ENCODE data around the gene DPYSL5.

DPYSL5 gene

GRCh38 chr2:26916128-26916692 lies 68.3 kb downstream of the DPYSL5 start:
- Histone ChIP-seq H4K20me1 (ENCODE audit: insufficient read depth, low read length) (no peaks in the 10 kb centered on the region), H3K9me2 (ENCODE audit: low read depth, low read length) (no peaks in the 10 kb centered on the region), H3K27me3 (ENCODE audit: insufficient read depth, low read length) (peaks cover 2% of the 10 kb centered on the region; the same call in 1 of the 2 replicates), H3K36me3 (ENCODE audit: insufficient read depth, low read length) (no peaks in the 10 kb centered on the region), H3K4me1 (ENCODE audit: insufficient read depth, low read length, severe bottlenecking) (no peaks in the 10 kb centered on the region), H3K9ac (ENCODE audit: low read length) (no peak overlapping the region), H3K79me2 (ENCODE audit: insufficient read depth, low read length) (no peaks in the 10 kb centered on the region), H3K9me3 (ENCODE audit: low read length) (no peaks in the 10 kb centered on the region), H3F3A (ENCODE audit: insufficient read depth, low read length) (no peaks in the 10 kb centered on the region), H3K4me3 (ENCODE audit: low read depth, low read length, poor library complexity, severe bottlenecking) (no peak overlapping the region), H3K27ac (ENCODE audit: low read depth, low read length, poor library complexity, severe bottlenecking) (no peak overlapping the region), H3K4me2 (ENCODE audit: low read length) (no peak overlapping the region), H2AFZ (ENCODE audit: low read length) (no peak overlapping the region)
- no peak for TF ChIP-seq EZH2 (IDR thresholded peaks at IDR 0.05; ENCODE audit: borderline replicate concordance, low read length)
- TF ChIP-seq, protein P1, sequence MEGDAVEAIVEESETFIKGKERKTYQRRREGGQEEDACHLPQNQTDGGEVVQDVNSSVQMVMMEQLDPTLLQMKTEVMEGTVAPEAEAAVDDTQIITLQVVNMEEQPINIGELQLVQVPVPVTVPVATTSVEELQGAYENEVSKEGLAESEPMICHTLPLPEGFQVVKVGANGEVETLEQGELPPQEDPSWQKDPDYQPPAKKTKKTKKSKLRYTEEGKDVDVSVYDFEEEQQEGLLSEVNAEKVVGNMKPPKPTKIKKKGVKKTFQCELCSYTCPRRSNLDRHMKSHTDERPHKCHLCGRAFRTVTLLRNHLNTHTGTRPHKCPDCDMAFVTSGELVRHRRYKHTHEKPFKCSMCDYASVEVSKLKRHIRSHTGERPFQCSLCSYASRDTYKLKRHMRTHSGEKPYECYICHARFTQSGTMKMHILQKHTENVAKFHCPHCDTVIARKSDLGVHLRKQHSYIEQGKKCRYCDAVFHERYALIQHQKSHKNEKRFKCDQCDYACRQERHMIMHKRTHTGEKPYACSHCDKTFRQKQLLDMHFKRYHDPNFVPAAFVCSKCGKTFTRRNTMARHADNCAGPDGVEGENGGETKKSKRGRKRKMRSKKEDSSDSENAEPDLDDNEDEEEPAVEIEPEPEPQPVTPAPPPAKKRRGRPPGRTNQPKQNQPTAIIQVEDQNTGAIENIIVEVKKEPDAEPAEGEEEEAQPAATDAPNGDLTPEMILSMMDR (IDR thresholded peaks at IDR 0.05; ENCODE audit: low read length) = no peak

DNA sequence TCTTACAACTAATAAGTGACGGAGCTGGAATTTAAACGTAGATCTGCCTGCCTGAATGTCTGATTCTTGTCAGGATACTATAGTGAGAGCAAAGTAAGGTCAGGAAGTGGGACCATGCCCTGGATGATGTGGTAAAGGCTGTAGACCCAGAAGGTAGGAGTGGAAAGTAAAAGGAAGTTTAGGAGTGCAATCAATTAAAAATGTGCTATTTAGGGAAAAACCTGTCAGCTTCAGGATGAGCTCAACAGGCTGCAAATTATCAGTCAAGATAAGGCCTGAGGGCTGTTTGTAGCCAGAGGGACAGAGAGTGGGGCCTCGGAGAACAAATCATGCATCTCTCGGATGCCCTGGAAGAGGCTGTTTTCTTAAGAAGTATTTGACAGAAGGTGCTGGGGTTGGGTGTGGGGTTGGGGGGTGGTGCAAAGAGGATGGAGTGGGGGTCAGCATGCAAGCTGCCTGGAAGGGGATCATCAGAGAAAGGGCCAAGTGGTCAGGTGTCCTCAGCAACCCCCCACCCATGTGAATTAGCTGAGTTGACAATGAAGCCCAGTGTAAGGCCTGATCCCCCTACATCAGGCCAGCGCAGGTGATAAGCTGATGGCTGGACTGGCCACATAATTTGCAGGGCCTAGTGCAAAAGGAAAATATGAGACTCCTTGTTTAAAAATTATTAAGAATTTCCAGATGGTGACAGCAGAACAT lies 69.4 kb downstream of the DPYSL5 start:
- Histone ChIP-seq H3K9me2 (ENCODE audit: low read depth, low read length) (no peaks in the 10 kb centered on the region), H3K9ac (ENCODE audit: low read length) (no peak overlapping the region), H3K4me1 (ENCODE audit: insufficient read depth, low read length, severe bottlenecking) (no peaks in the 10 kb centered on the region), H3K36me3 (ENCODE audit: insufficient read depth, low read length) (no peaks in the 10 kb centered on the region), H3K27ac (ENCODE audit: low read depth, low read length, poor library complexity, severe bottlenecking) (no peak overlapping the region), H2AFZ (ENCODE audit: low read length) (no peak overlapping the region), H3K9me3 (ENCODE audit: low read length) (no peaks in the 10 kb centered on the region), H3F3A (ENCODE audit: insufficient read depth, low read length) (no peaks in the 10 kb centered on the region), H3K79me2 (ENCODE audit: insufficient read depth, low read length) (no peaks in the 10 kb centered on the region), H3K4me3 (ENCODE audit: low read depth, low read length, poor library complexity, severe bottlenecking) (no peak overlapping the region), H4K20me1 (ENCODE audit: insufficient read depth, low read length) (no peaks in the 10 kb centered on the region), H3K4me2 (ENCODE audit: low read length) (no peak overlapping the region), H3K27me3 (ENCODE audit: insufficient read depth, low read length) (peaks cover 4% of the 10 kb centered on the region; the same call in 1 of the 2 replicates)
- TF ChIP-seq, protein P1 (IDR thresholded peaks at IDR 0.05; ENCODE audit: low read length) = no peak
- no peak for TF ChIP-seq EZH2 (IDR thresholded peaks at IDR 0.05; ENCODE audit: borderline replicate concordance, low read length)

DNA sequence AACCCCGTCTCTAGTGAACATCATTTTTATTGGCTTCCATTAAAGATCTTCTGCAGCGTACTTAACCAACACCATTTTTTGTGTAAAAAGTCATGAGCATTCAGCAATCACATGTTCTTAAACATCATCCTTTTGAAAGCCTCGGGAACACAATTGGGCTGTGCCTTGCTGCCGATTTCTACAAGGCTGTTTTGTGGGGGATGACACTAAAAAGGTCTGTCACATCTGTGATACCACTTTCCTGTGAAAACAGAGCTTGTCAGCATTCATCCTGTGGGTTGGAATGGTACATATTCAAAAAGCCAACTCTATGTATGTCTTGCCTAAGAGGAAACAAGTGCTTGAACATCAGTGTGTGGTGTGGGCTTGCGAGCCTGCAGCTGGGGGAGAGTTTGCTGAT lies 73.4 kb downstream of the DPYSL5 start:
- Histone ChIP-seq H3K4me2 (ENCODE audit: low read length) (no peak overlapping the region), H3F3A (ENCODE audit: insufficient read depth, low read length) (no peaks in the 10 kb centered on the region), H3K27me3 (ENCODE audit: insufficient read depth, low read length) (peaks cover 4% of the 10 kb centered on the region; the same call in 1 of the 2 replicates), H3K36me3 (ENCODE audit: insufficient read depth, low read length) (no peaks in the 10 kb centered on the region), H3K4me3 (ENCODE audit: low read depth, low read length, poor library complexity, severe bottlenecking) (no peak overlapping the region), H3K9ac (ENCODE audit: low read length) (no peak overlapping the region), H3K9me2 (ENCODE audit: low read depth, low read length) (no peaks in the 10 kb centered on the region), H3K27ac (ENCODE audit: low read depth, low read length, poor library complexity, severe bottlenecking) (no peak overlapping the region), H2AFZ (ENCODE audit: low read length) (no peak overlapping the region), H3K4me1 (ENCODE audit: insufficient read depth, low read length, severe bottlenecking) (no peaks in the 10 kb centered on the region), H3K9me3 (ENCODE audit: low read length) (no peaks in the 10 kb centered on the region), H4K20me1 (ENCODE audit: insufficient read depth, low read length) (no peaks in the 10 kb centered on the region), H3K79me2 (ENCODE audit: insufficient read depth, low read length) (no peaks in the 10 kb centered on the region)
- TF ChIP-seq EZH2 (IDR thresholded peaks at IDR 0.05; ENCODE audit: borderline replicate concordance, low read length) = no peak
- TF ChIP-seq, protein P1 (IDR thresholded peaks at IDR 0.05; ENCODE audit: low read length) = no peak
